GM23338 (cell line): ENCODE results near the gene MINK1.

ENCODE experiments used
- CREB1 ChIP-seq: fragments of 250-450 bp; sonication (Bioruptor Pico); IDR thresholded peaks from 2 replicates; pipeline ENCODE4 v1.5.0; 2020; ENCODE audit warnings: low read depth, mild to moderate bottlenecking, moderate library complexity
- EZH2 ChIP-seq: fragments of 200-600 bp; sonication (generic); IDR thresholded peaks from one replicate; pipeline ENCODE4 v1.8.0; 2017; ENCODE audit warnings: antibody characterized with exemption, mild to moderate bottlenecking, low read depth; ENCODE audit not compliant: unreplicated experiment
- EZH2phosphoT487 ChIP-seq: fragments of 200-600 bp; sonication (generic); IDR thresholded peaks from one replicate; pipeline ENCODE4 v1.8.1; 2018; ENCODE audit warnings: antibody characterized with exemption; ENCODE audit not compliant: unreplicated experiment
- JUNB ChIP-seq: IDR thresholded peaks from one replicate; pipeline ENCODE4 v1.6.1; 2016; ENCODE audit warnings: antibody characterized with exemption; ENCODE audit not compliant: unreplicated experiment
- NANOG ChIP-seq: IDR thresholded peaks from 2 replicates; pipeline ENCODE4 v1.6.1; 2016; ENCODE audit warnings: antibody characterized with exemption, borderline replicate concordance
- POLR2AphosphoS5 ChIP-seq: IDR thresholded peaks from 2 replicates; pipeline ENCODE4 v1.6.1; 2016; ENCODE audit warnings: antibody characterized with exemption, low read depth
- STAT1 ChIP-seq: IDR thresholded peaks from one replicate; pipeline ENCODE4 v1.6.1; 2016; ENCODE audit warnings: antibody characterized with exemption; ENCODE audit not compliant: unreplicated experiment
- ZNF114 ChIP-seq: fragments of 250-450 bp; sonication (Bioruptor Pico); IDR thresholded peaks from 2 replicates; pipeline ENCODE4 v1.5.0; 2020; ENCODE audit warnings: mild to moderate bottlenecking, moderate library complexity
- ZNF331 ChIP-seq: fragments of 250-450 bp; sonication (Bioruptor Pico); IDR thresholded peaks from 2 replicates; pipeline ENCODE4 v1.5.0; 2020; ENCODE audit warnings: low read depth, mild to moderate bottlenecking, moderate library complexity
- TF ChIP-seq, protein P1 (sequence below), 2 experiments: fragments of 200-600 bp in 1 of 2; sonication (generic) in 1 of 2; conservative IDR thresholded peaks; 2 replicates each; pipeline versions ENCODE4 v1.5.1 to v1.6.1; 2016 to 2017; ENCODE audit warnings: antibody characterized with exemption in 2 of 2, low read depth in 2 of 2, mild to moderate bottlenecking in 2 of 2, moderate library complexity in 1 of 2
- TF ChIP-seq, protein P2 (sequence below): IDR thresholded peaks from one replicate; pipeline ENCODE4 v1.6.1; 2018; ENCODE audit warnings: antibody characterized with exemption; ENCODE audit not compliant: unreplicated experiment
- TF ChIP-seq, protein P3 (sequence below): fragments of 250-450 bp; sonication (Bioruptor Pico); IDR thresholded peaks from 2 replicates; pipeline ENCODE4 v1.5.0; 2020; ENCODE audit warnings: mild to moderate bottlenecking, moderate library complexity
- TF ChIP-seq, protein P4 (sequence below): IDR thresholded peaks from 2 replicates; pipeline ENCODE4 v1.6.1; 2016; ENCODE audit warnings: antibody characterized with exemption

DNA sequence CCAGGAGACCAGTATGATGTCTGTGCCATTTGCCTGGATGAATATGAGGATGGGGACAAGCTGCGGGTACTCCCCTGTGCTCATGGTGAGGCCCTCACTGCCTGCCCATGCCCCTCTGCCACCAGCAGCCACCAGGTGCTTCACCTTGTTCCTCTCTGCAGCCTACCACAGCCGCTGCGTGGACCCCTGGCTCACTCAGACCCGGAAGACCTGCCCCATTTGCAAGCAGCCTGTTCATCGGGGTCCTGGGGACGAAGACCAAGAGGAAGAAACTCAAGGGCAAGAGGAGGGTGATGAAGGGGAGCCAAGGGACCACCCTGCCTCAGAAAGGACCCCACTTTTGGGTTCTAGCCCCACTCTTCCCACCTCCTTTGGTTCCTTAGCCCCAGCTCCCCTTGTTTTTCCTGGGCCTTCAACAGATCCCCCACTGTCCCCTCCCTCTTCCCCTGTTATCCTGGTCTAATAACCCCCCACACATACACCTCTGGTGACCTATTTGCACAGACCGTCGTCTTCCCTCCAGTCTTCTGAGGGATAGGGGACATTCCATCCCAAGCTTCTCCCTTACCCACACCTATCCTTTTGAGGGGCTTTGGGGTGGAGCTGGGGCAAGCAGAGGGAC, 111.5 kb downstream of the MINK1 start:
- TF ChIP-seq, protein P1, sequence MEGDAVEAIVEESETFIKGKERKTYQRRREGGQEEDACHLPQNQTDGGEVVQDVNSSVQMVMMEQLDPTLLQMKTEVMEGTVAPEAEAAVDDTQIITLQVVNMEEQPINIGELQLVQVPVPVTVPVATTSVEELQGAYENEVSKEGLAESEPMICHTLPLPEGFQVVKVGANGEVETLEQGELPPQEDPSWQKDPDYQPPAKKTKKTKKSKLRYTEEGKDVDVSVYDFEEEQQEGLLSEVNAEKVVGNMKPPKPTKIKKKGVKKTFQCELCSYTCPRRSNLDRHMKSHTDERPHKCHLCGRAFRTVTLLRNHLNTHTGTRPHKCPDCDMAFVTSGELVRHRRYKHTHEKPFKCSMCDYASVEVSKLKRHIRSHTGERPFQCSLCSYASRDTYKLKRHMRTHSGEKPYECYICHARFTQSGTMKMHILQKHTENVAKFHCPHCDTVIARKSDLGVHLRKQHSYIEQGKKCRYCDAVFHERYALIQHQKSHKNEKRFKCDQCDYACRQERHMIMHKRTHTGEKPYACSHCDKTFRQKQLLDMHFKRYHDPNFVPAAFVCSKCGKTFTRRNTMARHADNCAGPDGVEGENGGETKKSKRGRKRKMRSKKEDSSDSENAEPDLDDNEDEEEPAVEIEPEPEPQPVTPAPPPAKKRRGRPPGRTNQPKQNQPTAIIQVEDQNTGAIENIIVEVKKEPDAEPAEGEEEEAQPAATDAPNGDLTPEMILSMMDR (conservative IDR thresholded peaks at IDR 0.05; ENCODE audit: low read depth in 2 of 2), result no peak
- TF ChIP-seq, protein P2, sequence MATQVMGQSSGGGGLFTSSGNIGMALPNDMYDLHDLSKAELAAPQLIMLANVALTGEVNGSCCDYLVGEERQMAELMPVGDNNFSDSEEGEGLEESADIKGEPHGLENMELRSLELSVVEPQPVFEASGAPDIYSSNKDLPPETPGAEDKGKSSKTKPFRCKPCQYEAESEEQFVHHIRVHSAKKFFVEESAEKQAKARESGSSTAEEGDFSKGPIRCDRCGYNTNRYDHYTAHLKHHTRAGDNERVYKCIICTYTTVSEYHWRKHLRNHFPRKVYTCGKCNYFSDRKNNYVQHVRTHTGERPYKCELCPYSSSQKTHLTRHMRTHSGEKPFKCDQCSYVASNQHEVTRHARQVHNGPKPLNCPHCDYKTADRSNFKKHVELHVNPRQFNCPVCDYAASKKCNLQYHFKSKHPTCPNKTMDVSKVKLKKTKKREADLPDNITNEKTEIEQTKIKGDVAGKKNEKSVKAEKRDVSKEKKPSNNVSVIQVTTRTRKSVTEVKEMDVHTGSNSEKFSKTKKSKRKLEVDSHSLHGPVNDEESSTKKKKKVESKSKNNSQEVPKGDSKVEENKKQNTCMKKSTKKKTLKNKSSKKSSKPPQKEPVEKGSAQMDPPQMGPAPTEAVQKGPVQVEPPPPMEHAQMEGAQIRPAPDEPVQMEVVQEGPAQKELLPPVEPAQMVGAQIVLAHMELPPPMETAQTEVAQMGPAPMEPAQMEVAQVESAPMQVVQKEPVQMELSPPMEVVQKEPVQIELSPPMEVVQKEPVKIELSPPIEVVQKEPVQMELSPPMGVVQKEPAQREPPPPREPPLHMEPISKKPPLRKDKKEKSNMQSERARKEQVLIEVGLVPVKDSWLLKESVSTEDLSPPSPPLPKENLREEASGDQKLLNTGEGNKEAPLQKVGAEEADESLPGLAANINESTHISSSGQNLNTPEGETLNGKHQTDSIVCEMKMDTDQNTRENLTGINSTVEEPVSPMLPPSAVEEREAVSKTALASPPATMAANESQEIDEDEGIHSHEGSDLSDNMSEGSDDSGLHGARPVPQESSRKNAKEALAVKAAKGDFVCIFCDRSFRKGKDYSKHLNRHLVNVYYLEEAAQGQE, result no peak
- TF ChIP-seq EZH2phosphoT487 (no peak), EZH2 (no peak), POLR2AphosphoS5 (no peak; the same call in 1 of the 2 replicates), CREB1 (CRISPR knock-in tag) (no peak), ZNF114 (CRISPR knock-in tag) (no peak), JUNB (no peak), ZNF331 (no peak), STAT1 (no peak), NANOG (no peak)
- TF ChIP-seq, protein P3, sequence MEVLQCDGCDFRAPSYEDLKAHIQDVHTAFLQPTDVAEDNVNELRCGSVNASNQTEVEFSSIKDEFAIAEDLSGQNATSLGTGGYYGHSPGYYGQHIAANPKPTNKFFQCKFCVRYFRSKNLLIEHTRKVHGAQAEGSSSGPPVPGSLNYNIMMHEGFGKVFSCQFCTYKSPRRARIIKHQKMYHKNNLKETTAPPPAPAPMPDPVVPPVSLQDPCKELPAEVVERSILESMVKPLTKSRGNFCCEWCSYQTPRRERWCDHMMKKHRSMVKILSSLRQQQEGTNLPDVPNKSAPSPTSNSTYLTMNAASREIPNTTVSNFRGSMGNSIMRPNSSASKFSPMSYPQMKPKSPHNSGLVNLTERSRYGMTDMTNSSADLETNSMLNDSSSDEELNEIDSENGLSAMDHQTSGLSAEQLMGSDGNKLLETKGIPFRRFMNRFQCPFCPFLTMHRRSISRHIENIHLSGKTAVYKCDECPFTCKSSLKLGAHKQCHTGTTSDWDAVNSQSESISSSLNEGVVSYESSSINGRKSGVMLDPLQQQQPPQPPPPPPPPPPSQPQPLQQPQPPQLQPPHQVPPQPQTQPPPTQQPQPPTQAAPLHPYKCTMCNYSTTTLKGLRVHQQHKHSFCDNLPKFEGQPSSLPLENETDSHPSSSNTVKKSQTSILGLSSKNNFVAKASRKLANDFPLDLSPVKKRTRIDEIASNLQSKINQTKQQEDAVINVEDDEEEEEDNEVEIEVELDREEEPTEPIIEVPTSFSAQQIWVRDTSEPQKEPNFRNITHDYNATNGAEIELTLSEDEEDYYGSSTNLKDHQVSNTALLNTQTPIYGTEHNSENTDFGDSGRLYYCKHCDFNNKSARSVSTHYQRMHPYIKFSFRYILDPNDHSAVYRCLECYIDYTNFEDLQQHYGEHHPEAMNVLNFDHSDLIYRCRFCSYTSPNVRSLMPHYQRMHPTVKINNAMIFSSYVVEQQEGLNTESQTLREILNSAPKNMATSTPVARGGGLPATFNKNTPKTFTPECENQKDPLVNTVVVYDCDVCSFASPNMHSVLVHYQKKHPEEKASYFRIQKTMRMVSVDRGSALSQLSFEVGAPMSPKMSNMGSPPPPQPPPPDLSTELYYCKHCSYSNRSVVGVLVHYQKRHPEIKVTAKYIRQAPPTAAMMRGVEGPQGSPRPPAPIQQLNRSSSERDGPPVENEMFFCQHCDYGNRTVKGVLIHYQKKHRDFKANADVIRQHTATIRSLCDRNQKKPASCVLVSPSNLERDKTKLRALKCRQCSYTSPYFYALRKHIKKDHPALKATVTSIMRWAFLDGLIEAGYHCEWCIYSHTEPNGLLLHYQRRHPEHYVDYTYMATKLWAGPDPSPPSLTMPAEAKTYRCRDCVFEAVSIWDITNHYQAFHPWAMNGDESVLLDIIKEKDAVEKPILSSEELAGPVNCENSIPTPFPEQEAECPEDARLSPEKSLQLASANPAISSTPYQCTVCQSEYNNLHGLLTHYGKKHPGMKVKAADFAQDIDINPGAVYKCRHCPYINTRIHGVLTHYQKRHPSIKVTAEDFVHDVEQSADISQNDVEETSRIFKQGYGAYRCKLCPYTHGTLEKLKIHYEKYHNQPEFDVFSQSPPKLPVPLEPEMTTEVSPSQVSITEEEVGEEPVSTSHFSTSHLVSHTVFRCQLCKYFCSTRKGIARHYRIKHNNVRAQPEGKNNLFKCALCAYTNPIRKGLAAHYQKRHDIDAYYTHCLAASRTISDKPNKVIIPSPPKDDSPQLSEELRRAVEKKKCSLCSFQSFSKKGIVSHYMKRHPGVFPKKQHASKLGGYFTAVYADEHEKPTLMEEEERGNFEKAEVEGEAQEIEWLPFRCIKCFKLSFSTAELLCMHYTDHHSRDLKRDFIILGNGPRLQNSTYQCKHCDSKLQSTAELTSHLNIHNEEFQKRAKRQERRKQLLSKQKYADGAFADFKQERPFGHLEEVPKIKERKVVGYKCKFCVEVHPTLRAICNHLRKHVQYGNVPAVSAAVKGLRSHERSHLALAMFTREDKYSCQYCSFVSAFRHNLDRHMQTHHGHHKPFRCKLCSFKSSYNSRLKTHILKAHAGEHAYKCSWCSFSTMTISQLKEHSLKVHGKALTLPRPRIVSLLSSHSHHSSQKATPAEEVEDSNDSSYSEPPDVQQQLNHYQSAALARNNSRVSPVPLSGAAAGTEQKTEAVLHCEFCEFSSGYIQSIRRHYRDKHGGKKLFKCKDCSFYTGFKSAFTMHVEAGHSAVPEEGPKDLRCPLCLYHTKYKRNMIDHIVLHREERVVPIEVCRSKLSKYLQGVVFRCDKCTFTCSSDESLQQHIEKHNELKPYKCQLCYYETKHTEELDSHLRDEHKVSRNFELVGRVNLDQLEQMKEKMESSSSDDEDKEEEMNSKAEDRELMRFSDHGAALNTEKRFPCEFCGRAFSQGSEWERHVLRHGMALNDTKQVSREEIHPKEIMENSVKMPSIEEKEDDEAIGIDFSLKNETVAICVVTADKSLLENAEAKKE, result no peak
- TF ChIP-seq, protein P4, sequence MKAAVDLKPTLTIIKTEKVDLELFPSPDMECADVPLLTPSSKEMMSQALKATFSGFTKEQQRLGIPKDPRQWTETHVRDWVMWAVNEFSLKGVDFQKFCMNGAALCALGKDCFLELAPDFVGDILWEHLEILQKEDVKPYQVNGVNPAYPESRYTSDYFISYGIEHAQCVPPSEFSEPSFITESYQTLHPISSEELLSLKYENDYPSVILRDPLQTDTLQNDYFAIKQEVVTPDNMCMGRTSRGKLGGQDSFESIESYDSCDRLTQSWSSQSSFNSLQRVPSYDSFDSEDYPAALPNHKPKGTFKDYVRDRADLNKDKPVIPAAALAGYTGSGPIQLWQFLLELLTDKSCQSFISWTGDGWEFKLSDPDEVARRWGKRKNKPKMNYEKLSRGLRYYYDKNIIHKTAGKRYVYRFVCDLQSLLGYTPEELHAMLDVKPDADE, result no peak
